H1 (cell line): Measurements from ENCODE around the gene CDK5. TPM values are rescaled to one million over a fixed set of nuclear protein-coding genes. Genes with fewer than 3 reads are reported as not detected.

Experiments used
- CTCF ChIA-PET: fragments of 300-600 bp; sonication (Branson Sonifier 250); formaldehyde crosslinking; loops from one replicate; lab custom pipeline; 2021; ENCODE audit not compliant: partially characterized antibody; lab: Charles Lee
- POLR2A ChIA-PET: fragments of 300-600 bp; sonication (Branson Sonifier 250); formaldehyde crosslinking; loops from one replicate; lab custom pipeline; 2021; ENCODE audit warnings: inconsistent platforms; ENCODE audit not compliant: partially characterized antibody; lab: Charles Lee
- DNase-seq, 2 experiments: peaks; one replicate each; pipeline versions ENCODE4 v3.0.0 to v3.0.0-alpha.2; 2010 to 2022; ENCODE audit warnings: low spot score in 2 of 2, low read depth in 1 of 2, mixed read lengths in 1 of 2
- FAIRE-seq: peaks from 2 replicates; lab custom pipeline; 2011; peaks lifted over from hg19 to GRCh38; lab: Jason Lieb, UNC
- H2AFZ ChIP-seq: 2 replicates; pipeline ENCODE4 v1.8.1; 2012; ENCODE audit warnings: low read length, inconsistent platforms
- H2AK5ac ChIP-seq: 2 replicates; pipeline ENCODE4 v1.6.1; 2013; ENCODE audit warnings: low read depth, low read length
- H2BK120ac ChIP-seq: replicated peaks from 2 replicates; pipeline ENCODE3; 2013; ENCODE audit warnings: low read depth, low read length, inconsistent platforms
- H2BK12ac ChIP-seq: 2 replicates; pipeline ENCODE4 v1.6.1; 2013; ENCODE audit warnings: low read depth, low read length
- H2BK15ac ChIP-seq: 2 replicates; pipeline ENCODE4 v1.6.1; 2013; ENCODE audit warnings: low read length
- H2BK20ac ChIP-seq: 2 replicates; pipeline ENCODE4 v1.6.1; 2013; ENCODE audit warnings: low read length
- H2BK5ac ChIP-seq: 2 replicates; pipeline ENCODE4 v1.6.1; 2013; ENCODE audit warnings: low read depth, low read length
- H3K14ac ChIP-seq: 2 replicates; pipeline ENCODE4 v1.6.1; 2013; ENCODE audit warnings: inconsistent platforms; ENCODE audit not compliant: insufficient read length
- H3K18ac ChIP-seq: 2 replicates; pipeline ENCODE4 v1.6.1; 2013; ENCODE audit warnings: low read length; ENCODE audit errors: extremely low read depth
- H3K23ac ChIP-seq: 2 replicates; pipeline ENCODE4 v1.6.1; 2013; ENCODE audit warnings: inconsistent platforms; ENCODE audit not compliant: insufficient read length
- H3K23me2 ChIP-seq: 2 replicates; pipeline ENCODE4 v1.6.1; 2013; ENCODE audit warnings: low read depth, low read length
- H3K27ac ChIP-seq: 2 replicates; pipeline ENCODE4 v1.6.1; 2011; ENCODE audit warnings: low read depth, low read length, inconsistent platforms
- H3K27me3 ChIP-seq, 4 experiments: replicated peaks in 1 of 4; 1 replicate in 1 of 4; 2 replicates in 3 of 4; pipeline versions ENCODE4 v1.6.1 to v1.8.1; 2011 to 2013; ENCODE audit warnings: low read length in 3 of 4, mild to moderate bottlenecking in 3 of 4, inconsistent platforms in 2 of 4, mixed read lengths in 2 of 4, moderate library complexity in 1 of 4; ENCODE audit not compliant: control insufficient read depth in 3 of 4, insufficient read depth in 3 of 4; ENCODE audit errors: extremely low read depth in 1 of 4
- H3K36me3 ChIP-seq, 4 experiments: 2 replicates each; pipeline versions ENCODE4 v1.6.1 to v1.8.1; 2011 to 2013; ENCODE audit warnings: mild to moderate bottlenecking in 4 of 4, low read length in 3 of 4, moderate library complexity in 2 of 4, control low read depth in 1 of 4, inconsistent platforms in 1 of 4; ENCODE audit not compliant: insufficient read depth in 4 of 4, control insufficient read depth in 2 of 4
- H3K4ac ChIP-seq: replicated peaks from 2 replicates; pipeline ENCODE3; 2013; ENCODE audit warnings: low read length, low read depth, mixed read lengths, inconsistent platforms; ENCODE audit not compliant: insufficient read length
- H3K4me1 ChIP-seq, 4 experiments: replicated peaks in 1 of 4; 1 replicate in 1 of 4; 2 replicates in 3 of 4; pipeline versions ENCODE4 v1.6.1 to v1.8.1; 2011 to 2013; ENCODE audit warnings: low read length in 3 of 4, inconsistent platforms in 2 of 4, mixed read lengths in 1 of 4; ENCODE audit not compliant: insufficient read depth in 4 of 4, control insufficient read depth in 3 of 4
- H3K4me2 ChIP-seq, 2 experiments: 2 replicates each; pipeline versions ENCODE4 v1.6.1 to v1.8.1; 2011 to 2013; ENCODE audit warnings: low read depth in 2 of 2, low read length in 2 of 2, control low read depth in 1 of 2, inconsistent platforms in 1 of 2, mild to moderate bottlenecking in 1 of 2; ENCODE audit not compliant: insufficient read depth in 1 of 2
- H3K4me3 ChIP-seq, 4 experiments: fragments of 200-600, 300-600 bp in 1 of 4; sonication (generic), shearing (Covaris generic), sonication (Bioruptor Twin) in 1 of 4; 2 replicates each; pipeline versions ENCODE4 v1.5.1 to v1.8.1; 2011 to 2016; ENCODE audit warnings: low read length in 4 of 4, low read depth in 3 of 4, control low read depth in 2 of 4, inconsistent platforms in 2 of 4, mild to moderate bottlenecking in 2 of 4, mixed read lengths in 1 of 4, moderate library complexity in 1 of 4; ENCODE audit not compliant: insufficient read depth in 2 of 4; ENCODE audit errors: extremely low read depth in 1 of 4
- H3K56ac ChIP-seq: replicated peaks from 2 replicates; pipeline ENCODE3; 2013; ENCODE audit warnings: low read depth, mild to moderate bottlenecking, mixed read lengths, low read length, inconsistent platforms; ENCODE audit not compliant: insufficient read length
- H3K79me1 ChIP-seq: 2 replicates; pipeline ENCODE4 v1.6.1; 2013; ENCODE audit warnings: low read depth, low read length, control low read depth
- H3K79me2 ChIP-seq, 2 experiments: 2 replicates each; pipeline versions ENCODE4 v1.6.1 to v1.8.1; 2012 to 2013; ENCODE audit warnings: low read length in 2 of 2, mild to moderate bottlenecking in 2 of 2, inconsistent platforms in 1 of 2; ENCODE audit not compliant: insufficient read depth in 2 of 2, control insufficient read depth in 1 of 2
- H3K9ac ChIP-seq, 4 experiments: replicated peaks in 1 of 4; 1 replicate in 1 of 4; 2 replicates in 3 of 4; pipeline versions ENCODE4 v1.6.1 to v1.8.1; 2011 to 2013; ENCODE audit warnings: low read depth in 3 of 4, low read length in 3 of 4, control low read depth in 2 of 4, mild to moderate bottlenecking in 2 of 4, moderate library complexity in 2 of 4, inconsistent platforms in 1 of 4; ENCODE audit errors: extremely low read depth in 1 of 4
- H3K9me3 ChIP-seq, 2 experiments: 2 replicates each; pipeline versions ENCODE4 v1.6.1 to v1.8.1; 2012 to 2013; ENCODE audit warnings: mild to moderate bottlenecking in 2 of 2, moderate library complexity in 2 of 2, control low read depth in 1 of 2, inconsistent platforms in 1 of 2, low read depth in 1 of 2, low read length in 1 of 2, mixed read lengths in 1 of 2; ENCODE audit not compliant: insufficient read depth in 2 of 2
- H4K20me1 ChIP-seq, 2 experiments: replicated peaks in 1 of 2; 2 replicates each; pipeline versions ENCODE3 to v1.8.1; 2011 to 2013; ENCODE audit warnings: inconsistent platforms in 2 of 2, low read length in 2 of 2, mild to moderate bottlenecking in 1 of 2; ENCODE audit not compliant: insufficient read depth in 2 of 2, control insufficient read depth in 1 of 2
- H4K5ac ChIP-seq: 2 replicates; pipeline ENCODE4 v1.6.1; 2013; ENCODE audit warnings: low read length, low read depth, mixed read lengths, inconsistent platforms; ENCODE audit not compliant: insufficient read length
- H4K8ac ChIP-seq: 2 replicates; pipeline ENCODE4 v1.8.0; 2013; ENCODE audit warnings: mild to moderate bottlenecking, moderate library complexity, low read length, inconsistent platforms; ENCODE audit not compliant: insufficient read depth; ENCODE audit errors: extremely low read depth
- H4K91ac ChIP-seq: replicated peaks from 2 replicates; pipeline ENCODE3; 2013; ENCODE audit warnings: low read length, mixed read lengths, inconsistent platforms; ENCODE audit not compliant: insufficient read length
- ATF3 ChIP-seq: IDR thresholded peaks from 2 replicates; pipeline ENCODE4 v1.6.1; 2011; ENCODE audit warnings: low read depth, mild to moderate bottlenecking, low read length; ENCODE audit not compliant: insufficient read depth
- CBX8 ChIP-seq: fragments of 300-800, 300-1000 bp; sonication (generic); IDR thresholded peaks from 2 replicates; pipeline ENCODE4 v1.7.1; 2016; ENCODE audit warnings: low read depth, low read length, borderline replicate concordance
- HDAC2 ChIP-seq, 2 experiments: fragments of 300-600 bp in 1 of 2; sonication (generic) in 1 of 2; IDR thresholded peaks; 2 replicates each; pipeline ENCODE4 v1.6.1; 2011 to 2012; ENCODE audit warnings: low read depth in 2 of 2, low read length in 2 of 2, mild to moderate bottlenecking in 2 of 2, moderate library complexity in 2 of 2, borderline replicate concordance in 1 of 2, inconsistent platforms in 1 of 2
- KDM1A ChIP-seq: fragments of 200-600, 300-600 bp; sonication (generic); IDR thresholded peaks from 2 replicates; pipeline ENCODE4 v1.7.1; 2016; ENCODE audit warnings: mild to moderate bottlenecking, low read length, borderline replicate concordance
- MAFK ChIP-seq: IDR thresholded peaks from 2 replicates; pipeline ENCODE4 v1.6.1; 2012; ENCODE audit warnings: low read depth, mild to moderate bottlenecking, improper control_type of control experiment, low read length
- MAX ChIP-seq: IDR thresholded peaks from 2 replicates; pipeline ENCODE4 v1.6.1; 2012; ENCODE audit warnings: inconsistent platforms
- POLR2AphosphoS5 ChIP-seq: IDR thresholded peaks from 2 replicates; pipeline ENCODE4 v1.6.1; 2011; ENCODE audit warnings: low read depth, low read length
- SP4 ChIP-seq: IDR thresholded peaks from 2 replicates; pipeline ENCODE4 v1.6.1; 2012; ENCODE audit warnings: low read length, inconsistent platforms
- TAF7 ChIP-seq: optimal IDR thresholded peaks from 2 replicates; pipeline ENCODE3; 2011; ENCODE audit warnings: low read depth, mild to moderate bottlenecking, inconsistent platforms, low read length, moderate library complexity, borderline replicate concordance
- ZNF274 ChIP-seq: IDR thresholded peaks from 2 replicates; pipeline ENCODE4 v1.7.0; 2012; ENCODE audit warnings: low read length, borderline replicate concordance; ENCODE audit errors: extremely low read depth
- WGBS, 2 experiments: shearing (Covaris generic) in 1 of 2; methylation state at CpG; one replicate each; pipeline versions ENCODE4 v1.1.6 to v1.1.7; 2013 to 2015; ENCODE audit warnings: low lambda C conversion rate in 2 of 2, mixed read lengths in 2 of 2, inconsistent platforms in 1 of 2, low coverage in 1 of 2, missing lambda C conversion rate in 1 of 2; ENCODE audit not compliant: insufficient replicate concordance in 2 of 2, insufficient coverage in 1 of 2, insufficient read length in 1 of 2; ENCODE audit errors: extremely low coverage in 1 of 2, missing lambda C conversion rate in 1 of 2; 5-methylcytosine and 5-hydroxymethylcytosine counted together
- polyA plus RNA-seq, 7 experiments: library from polyadenylated mRNA; depleted of rRNA in 3 of 7; stranded (reverse) in 5 of 7; unstranded in 2 of 7; fragments of >200 nt in 5 of 7; fragments of 200-250 nt in 2 of 7; gene quantifications; 1 replicate in 5 of 7; 2 replicates in 1 of 7; 4 replicates in 1 of 7; pipeline versions ENCODE4 v1.2.1 to v1.2.3, GENCODE V29; 2011 to 2013; ENCODE audit warnings: missing spikeins in 2 of 7, mixed read lengths in 2 of 7
- total RNA-seq: library from RNA; stranded (reverse); fragmentation: NEBNext Ultra II Directional; extraction: Animal tissue kit (Norgen Biotek cat#: 25700); gene quantifications from 2 replicates; pipeline ENCODE4 v1.2.1, GENCODE V29; 2021

Gene CDK5
- total and polyA plus RNA-seq, 2 of the 8 experiments (the other 6 are each of a cell fraction or from before 2014, with no cell fraction given), result 22.8 to 37.2 TPM

- no peaks in the 10 kb centered on the region; the same call in 1 of the 2 replicates for H3K79me1 ChIP-seq
- no peak overlapping the region for H4K5ac ChIP-seq
- POLR2A ChIA-PET, result interaction anchor here (0.9 to 1.1 kb wide), 2 partner anchors 13 to 30 kb away, joined by 3 to 5 read pairs; no protein-coding TSS in a partner anchor
- no peak for FAIRE-seq
- no peak overlapping the region for H3K56ac ChIP-seq
- no peak overlapping the region for H4K91ac ChIP-seq
- H3K23ac ChIP-seq, result no peak overlapping the region
- no peak for DNase-seq
- no peak overlapping the region for H3K27ac ChIP-seq
- no peak for TF ChIP-seq TAF7
- TF ChIP-seq KDM1A, result no peak
- TF ChIP-seq SP4, result no peak
- no peak for TF ChIP-seq ATF3
- no peak for TF ChIP-seq HDAC2 (IDR thresholded peaks at IDR 0.05; ENCODE audit: borderline replicate concordance in 1 of 2, low read depth in 2 of 2, low read length in 2 of 2)
- no peak for TF ChIP-seq CBX8
- TF ChIP-seq MAFK, result no peak
- TF ChIP-seq ZNF274, result no peak
- no peak for TF ChIP-seq POLR2AphosphoS5
- no peak for TF ChIP-seq MAX
- TF ChIP-seq, all 59 proteins: peak for 0
- H2AFZ ChIP-seq, result no peak overlapping the region
- no peak overlapping the region for H3K4ac ChIP-seq
- H3K4me2 ChIP-seq, result no peak overlapping the region
- whole genome bisulfite sequencing, 2 experiments, result 90% methylated on average over 16 of the region's 17 CpGs; no CpG with 5 or more reads in 1 of the 2 experiments
- no peak overlapping the region for H3K9ac ChIP-seq
- no peak overlapping the region for H2BK5ac ChIP-seq
- H3K23me2 ChIP-seq, result no peaks in the 10 kb centered on the region
- CTCF ChIA-PET, result interaction anchor here (1.1 to 3.5 kb wide), 2 partner anchors 13 to 37 kb away, joined by 4 to 19 read pairs; no protein-coding TSS in a partner anchor
- no peak overlapping the region for H2BK120ac ChIP-seq
- no peak overlapping the region for H3K14ac ChIP-seq
- H3K36me3 ChIP-seq, result peaks cover 24 to 54% (median 50%) of the 10 kb centered on the region in 4 experiments
- peaks cover 10 to 21% of the 10 kb centered on the region in 2 experiments for H4K20me1 ChIP-seq
- H3K4me3 ChIP-seq, result no peak overlapping the region
- H3K4me1 ChIP-seq, result peaks cover 0 to 12% (median 6%) of the 10 kb centered on the region in 4 experiments; a peak in 6 of 7 replicates
- no peak overlapping the region for H2AK5ac ChIP-seq
- H3K79me2 ChIP-seq, result no peaks in the 10 kb centered on the region
- no peak overlapping the region for H2BK20ac ChIP-seq
- no peaks in the 10 kb centered on the region for H3K9me3 ChIP-seq
- no peak overlapping the region for H4K8ac ChIP-seq
- no peak overlapping the region for H3K18ac ChIP-seq
- H2BK12ac ChIP-seq, result no peak overlapping the region
- H3K27me3 ChIP-seq, result no peaks in the 10 kb centered on the region
- no peak overlapping the region for H2BK15ac ChIP-seq
Observed at GRCh38 chr7:151073990-151074389, 16.3 kb upstream of the CDK5 start.
